HEK293 (cell line): ENCODE measurements around the gene ZCCHC8.

Experiments
- GLIS2 ChIP-seq: fragments of 450-650 bp; formaldehyde crosslinking; IDR thresholded peaks from 2 replicates; pipeline ENCODE4 v1.5.1; 2016; ENCODE audit warnings: missing biosample characterization, missing genetic modification characterization
- KLF1 ChIP-seq: fragments of 450-650 bp; formaldehyde crosslinking; IDR thresholded peaks from 2 replicates; pipeline ENCODE4 v1.5.1; 2016; ENCODE audit warnings: missing biosample characterization, missing genetic modification characterization
- KLF7 ChIP-seq: fragments of 450-650 bp; formaldehyde crosslinking; IDR thresholded peaks from 2 replicates; pipeline ENCODE4 v1.5.1; 2016; ENCODE audit warnings: missing biosample characterization, missing genetic modification characterization, borderline replicate concordance
- KLF9 ChIP-seq: fragments of 450-650 bp; formaldehyde crosslinking; IDR thresholded peaks from 2 replicates; pipeline ENCODE4 v1.5.1; 2016; ENCODE audit warnings: missing biosample characterization, missing genetic modification characterization, low read depth
- OVOL3 ChIP-seq: fragments of 450-650 bp; formaldehyde crosslinking; IDR thresholded peaks from 2 replicates; pipeline ENCODE4 v1.5.1; 2016; ENCODE audit warnings: missing biosample characterization, missing genetic modification characterization
- SCRT1 ChIP-seq: fragments of 450-650 bp; formaldehyde crosslinking; IDR thresholded peaks from 2 replicates; pipeline ENCODE4 v1.5.1; 2016; ENCODE audit warnings: missing biosample characterization, missing genetic modification characterization, borderline replicate concordance
- SETDB1 ChIP-seq: IDR thresholded peaks from one replicate; pipeline ENCODE4 v1.6.1; 2017; ENCODE audit warnings: mild to moderate bottlenecking, low read length, moderate library complexity, mixed read lengths; ENCODE audit not compliant: insufficient read length
- TRIM28 ChIP-seq: IDR thresholded peaks from 2 replicates; pipeline ENCODE4 v1.6.1; 2011; ENCODE audit warnings: low read length, control low read depth, borderline replicate concordance
- ZBTB1 ChIP-seq: fragments of 450-650 bp; formaldehyde crosslinking; IDR thresholded peaks from 2 replicates; pipeline ENCODE4 v1.5.1; 2016; ENCODE audit warnings: missing biosample characterization, missing genetic modification characterization
- ZBTB20 ChIP-seq: fragments of 450-650 bp; formaldehyde crosslinking; IDR thresholded peaks from 2 replicates; pipeline ENCODE4 v1.5.1; 2016; ENCODE audit warnings: missing biosample characterization, missing genetic modification characterization
- ZBTB7A ChIP-seq: fragments of 450-650 bp; formaldehyde crosslinking; IDR thresholded peaks from 2 replicates; pipeline ENCODE4 v1.5.1; 2016; ENCODE audit warnings: low read depth, missing biosample characterization, missing genetic modification characterization
- ZBTB8A ChIP-seq: fragments of 450-650 bp; formaldehyde crosslinking; IDR thresholded peaks from 2 replicates; pipeline ENCODE4 v1.5.1; 2016; ENCODE audit warnings: missing biosample characterization, missing genetic modification characterization
- ZEB2 ChIP-seq: fragments of 450-650 bp; formaldehyde crosslinking; IDR thresholded peaks from 2 replicates; pipeline ENCODE4 v1.5.1; 2016; ENCODE audit warnings: missing biosample characterization, missing genetic modification characterization
- ZNF155 ChIP-seq: fragments of 450-650 bp; formaldehyde crosslinking; IDR thresholded peaks from 2 replicates; pipeline ENCODE4 v1.5.1; 2016; ENCODE audit warnings: missing biosample characterization, missing genetic modification characterization
- ZNF274 ChIP-seq, 2 experiments: fragments of 200-500 bp in 1 of 2; fragments of 450-650 bp in 1 of 2; sonication (Bioruptor generic) in 1 of 2; formaldehyde crosslinking in 1 of 2; IDR thresholded peaks; 2 replicates each; pipeline versions ENCODE4 v1.5.1 to v1.6.1; 2014 to 2016; ENCODE audit warnings: borderline replicate concordance in 1 of 2, inconsistent platforms in 1 of 2, low read length in 1 of 2, missing biosample characterization in 1 of 2, missing genetic modification characterization in 1 of 2
- ZNF391 ChIP-seq: fragments of 450-650 bp; formaldehyde crosslinking; IDR thresholded peaks from 2 replicates; pipeline ENCODE4 v1.5.1; 2016; ENCODE audit warnings: low read depth, missing biosample characterization, missing genetic modification characterization, borderline replicate concordance
- ZNF404 ChIP-seq: fragments of 450-650 bp; formaldehyde crosslinking; IDR thresholded peaks from 2 replicates; pipeline ENCODE4 v1.5.1; 2017; ENCODE audit warnings: missing biosample characterization, missing genetic modification characterization
- ZNF423 ChIP-seq: fragments of 450-650 bp; formaldehyde crosslinking; IDR thresholded peaks from 2 replicates; pipeline ENCODE4 v1.5.1; 2016; ENCODE audit warnings: missing biosample characterization, missing genetic modification characterization
- ZNF433 ChIP-seq: fragments of 450-650 bp; formaldehyde crosslinking; IDR thresholded peaks from 2 replicates; pipeline ENCODE4 v1.5.1; 2016; ENCODE audit warnings: missing biosample characterization, missing genetic modification characterization, low read depth
- ZNF48 ChIP-seq: fragments of 450-650 bp; formaldehyde crosslinking; IDR thresholded peaks from 2 replicates; pipeline ENCODE4 v1.5.1; 2016; ENCODE audit warnings: missing biosample characterization, missing genetic modification characterization
- ZNF514 ChIP-seq: fragments of 450-650 bp; formaldehyde crosslinking; IDR thresholded peaks from 2 replicates; pipeline ENCODE4 v1.5.1; 2016; ENCODE audit warnings: missing biosample characterization, missing genetic modification characterization
- ZNF610 ChIP-seq: fragments of 450-650 bp; formaldehyde crosslinking; IDR thresholded peaks from 2 replicates; pipeline ENCODE4 v1.5.1; 2016; ENCODE audit warnings: missing biosample characterization, missing genetic modification characterization, borderline replicate concordance
- ZNF624 ChIP-seq: fragments of 450-650 bp; formaldehyde crosslinking; IDR thresholded peaks from 2 replicates; pipeline ENCODE4 v1.5.1; 2017; ENCODE audit warnings: missing biosample characterization, missing genetic modification characterization
- ZNF626 ChIP-seq: fragments of 450-650 bp; sonication (Bioruptor Pico); formaldehyde crosslinking; IDR thresholded peaks from 2 replicates; pipeline ENCODE4 v1.5.1; 2018; ENCODE audit warnings: missing biosample characterization, missing genetic modification characterization, inconsistent platforms
- ZNF670 ChIP-seq: fragments of 450-650 bp; formaldehyde crosslinking; IDR thresholded peaks from 2 replicates; pipeline ENCODE4 v1.5.1; 2016; ENCODE audit warnings: missing biosample characterization, missing genetic modification characterization, low read depth
- ZNF677 ChIP-seq: fragments of 450-650 bp; IDR thresholded peaks from 2 replicates; pipeline ENCODE4 v1.5.0; 2018; ENCODE audit warnings: missing biosample characterization, mild to moderate bottlenecking, missing genetic modification characterization, moderate library complexity
- ZNF768 ChIP-seq: fragments of 450-650 bp; formaldehyde crosslinking; IDR thresholded peaks from 2 replicates; pipeline ENCODE4 v1.5.1; 2018; ENCODE audit warnings: missing biosample characterization, mild to moderate bottlenecking, missing genetic modification characterization
- ZNF843 ChIP-seq: fragments of 450-650 bp; formaldehyde crosslinking; IDR thresholded peaks from 2 replicates; pipeline ENCODE4 v1.5.1; 2016; ENCODE audit warnings: missing biosample characterization, missing genetic modification characterization
- TF ChIP-seq, protein P1 (sequence below): fragments of 450-650 bp; formaldehyde crosslinking; conservative IDR thresholded peaks from 2 replicates; pipeline ENCODE4 v1.5.1; 2016; ENCODE audit warnings: low read depth, missing biosample characterization, missing genetic modification characterization
- TF ChIP-seq, protein P2 (sequence below): fragments of 450-650 bp; formaldehyde crosslinking; IDR thresholded peaks from 2 replicates; pipeline ENCODE4 v1.5.1; 2017; ENCODE audit warnings: missing biosample characterization, missing genetic modification characterization
- TF ChIP-seq, protein P3 (sequence below): IDR thresholded peaks from 2 replicates; pipeline ENCODE4 v1.6.1; 2011; ENCODE audit warnings: mild to moderate bottlenecking, low read depth, low read length, borderline replicate concordance
- TF ChIP-seq, protein P4 (sequence below): fragments of 450-650 bp; formaldehyde crosslinking; IDR thresholded peaks from 2 replicates; pipeline ENCODE4 v1.5.1; 2016; ENCODE audit warnings: missing biosample characterization, missing genetic modification characterization

The ZCCHC8 gene

DNA sequence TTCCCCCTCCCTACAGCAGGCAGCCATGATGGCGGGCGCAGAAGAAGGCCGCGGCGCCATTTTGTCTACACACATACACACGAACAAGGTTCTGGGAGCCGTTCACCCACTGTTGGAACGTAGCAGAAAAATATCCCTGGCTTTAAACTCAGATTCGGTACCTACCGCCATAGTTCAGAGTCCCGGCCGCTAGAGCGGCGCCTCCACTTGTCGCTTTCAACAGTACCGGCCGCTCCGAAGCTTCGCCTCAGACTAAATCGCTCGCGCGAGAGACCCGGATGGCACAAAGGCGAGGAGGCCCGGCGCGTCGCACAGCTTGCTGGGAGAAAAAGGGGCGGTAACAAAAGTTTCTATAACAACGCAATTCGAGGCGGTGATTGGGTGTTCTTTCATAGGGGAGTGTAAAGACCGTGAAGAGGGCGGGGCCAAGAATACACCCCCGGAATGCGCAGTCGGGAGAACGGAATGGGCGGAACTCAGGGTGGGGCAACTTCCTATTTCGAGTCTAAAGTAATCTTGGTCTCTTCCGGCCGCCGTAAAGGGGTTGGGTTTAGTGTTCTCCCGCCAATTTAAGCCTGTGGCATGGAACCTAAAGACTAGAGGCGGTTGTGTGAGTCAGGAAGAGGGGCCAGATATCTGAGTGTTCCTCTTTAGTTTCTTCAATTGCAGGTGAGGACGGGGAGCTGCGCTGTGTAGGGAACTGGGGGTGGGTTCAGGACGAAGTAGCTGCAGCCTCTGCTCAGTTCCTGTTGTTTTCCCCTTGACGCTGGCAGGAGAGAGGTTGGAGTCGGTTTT lies 26.1 kb upstream of the ZCCHC8 start, which contains the start of the genes KNTC1 and RSRC2 (continued):
- no peak for TF ChIP-seq ZNF626
- TF ChIP-seq ZNF423 (tag by site-specific recombination) = no peak; the same call in 1 of the 2 replicates
- TF ChIP-seq ZBTB1 (tag by site-specific recombination) = no peak
- peak; percentile 41; the same call in 1 of the 2 replicates for TF ChIP-seq GLIS2 (tag by site-specific recombination)
- TF ChIP-seq, protein P1, sequence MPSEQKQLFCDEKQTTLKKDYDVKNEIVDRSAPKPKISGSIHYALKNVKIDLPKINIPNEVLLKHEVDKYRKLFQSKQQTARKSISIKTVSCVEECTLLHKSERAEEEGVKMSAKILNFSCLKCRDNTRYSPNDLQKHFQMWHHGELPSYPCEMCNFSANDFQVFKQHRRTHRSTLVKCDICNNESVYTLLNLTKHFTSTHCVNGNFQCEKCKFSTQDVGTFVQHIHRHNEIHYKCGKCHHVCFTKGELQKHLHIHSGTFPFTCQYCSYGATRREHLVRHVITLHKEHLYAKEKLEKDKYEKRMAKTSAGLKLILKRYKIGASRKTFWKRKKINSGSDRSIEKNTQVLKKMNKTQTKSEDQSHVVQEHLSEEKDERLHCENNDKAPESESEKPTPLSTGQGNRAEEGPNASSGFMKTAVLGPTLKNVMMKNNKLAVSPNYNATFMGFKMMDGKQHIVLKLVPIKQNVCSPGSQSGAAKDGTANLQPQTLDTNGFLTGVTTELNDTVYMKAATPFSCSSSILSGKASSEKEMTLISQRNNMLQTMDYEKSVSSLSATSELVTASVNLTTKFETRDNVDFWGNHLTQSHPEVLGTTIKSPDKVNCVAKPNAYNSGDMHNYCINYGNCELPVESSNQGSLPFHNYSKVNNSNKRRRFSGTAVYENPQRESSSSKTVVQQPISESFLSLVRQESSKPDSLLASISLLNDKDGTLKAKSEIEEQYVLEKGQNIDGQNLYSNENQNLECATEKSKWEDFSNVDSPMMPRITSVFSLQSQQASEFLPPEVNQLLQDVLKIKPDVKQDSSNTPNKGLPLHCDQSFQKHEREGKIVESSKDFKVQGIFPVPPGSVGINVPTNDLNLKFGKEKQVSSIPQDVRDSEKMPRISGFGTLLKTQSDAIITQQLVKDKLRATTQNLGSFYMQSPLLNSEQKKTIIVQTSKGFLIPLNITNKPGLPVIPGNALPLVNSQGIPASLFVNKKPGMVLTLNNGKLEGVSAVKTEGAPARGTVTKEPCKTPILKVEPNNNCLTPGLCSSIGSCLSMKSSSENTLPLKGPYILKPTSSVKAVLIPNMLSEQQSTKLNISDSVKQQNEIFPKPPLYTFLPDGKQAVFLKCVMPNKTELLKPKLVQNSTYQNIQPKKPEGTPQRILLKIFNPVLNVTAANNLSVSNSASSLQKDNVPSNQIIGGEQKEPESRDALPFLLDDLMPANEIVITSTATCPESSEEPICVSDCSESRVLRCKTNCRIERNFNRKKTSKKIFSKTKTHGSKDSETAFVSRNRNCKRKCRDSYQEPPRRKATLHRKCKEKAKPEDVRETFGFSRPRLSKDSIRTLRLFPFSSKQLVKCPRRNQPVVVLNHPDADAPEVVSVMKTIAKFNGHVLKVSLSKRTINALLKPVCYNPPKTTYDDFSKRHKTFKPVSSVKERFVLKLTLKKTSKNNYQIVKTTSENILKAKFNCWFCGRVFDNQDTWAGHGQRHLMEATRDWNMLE = no peak; the same call in 1 of the 2 replicates
- no peak for TF ChIP-seq ZNF48 (tag by site-specific recombination)
- TF ChIP-seq TRIM28 = 0 out of 2 replicates have a peak, but pooled peaks have one; percentile 24
- no peak for TF ChIP-seq ZNF677 (tag by site-specific recombination)
- TF ChIP-seq SETDB1 = peak; percentile 22
- peak; percentile 63 for TF ChIP-seq ZBTB8A (tag by site-specific recombination)
- TF ChIP-seq ZNF391 (tag by site-specific recombination) = peak; percentile 89; the same call in 1 of the 2 replicates
- TF ChIP-seq ZNF404 = no peak
- no peak for TF ChIP-seq ZNF155
- TF ChIP-seq ZNF610 (tag by site-specific recombination) = peak; percentile 90
- TF ChIP-seq, protein P2, sequence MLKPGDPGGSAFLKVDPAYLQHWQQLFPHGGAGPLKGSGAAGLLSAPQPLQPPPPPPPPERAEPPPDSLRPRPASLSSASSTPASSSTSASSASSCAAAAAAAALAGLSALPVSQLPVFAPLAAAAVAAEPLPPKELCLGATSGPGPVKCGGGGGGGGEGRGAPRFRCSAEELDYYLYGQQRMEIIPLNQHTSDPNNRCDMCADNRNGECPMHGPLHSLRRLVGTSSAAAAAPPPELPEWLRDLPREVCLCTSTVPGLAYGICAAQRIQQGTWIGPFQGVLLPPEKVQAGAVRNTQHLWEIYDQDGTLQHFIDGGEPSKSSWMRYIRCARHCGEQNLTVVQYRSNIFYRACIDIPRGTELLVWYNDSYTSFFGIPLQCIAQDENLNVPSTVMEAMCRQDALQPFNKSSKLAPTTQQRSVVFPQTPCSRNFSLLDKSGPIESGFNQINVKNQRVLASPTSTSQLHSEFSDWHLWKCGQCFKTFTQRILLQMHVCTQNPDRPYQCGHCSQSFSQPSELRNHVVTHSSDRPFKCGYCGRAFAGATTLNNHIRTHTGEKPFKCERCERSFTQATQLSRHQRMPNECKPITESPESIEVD (tag by site-specific recombination) = no peak
- no peak for TF ChIP-seq ZNF433 (tag by site-specific recombination)
- no peak for TF ChIP-seq ZBTB7A (tag by site-specific recombination)
- peak; percentile 98 for TF ChIP-seq KLF7 (tag by site-specific recombination)
- peak; percentile 91 for TF ChIP-seq ZEB2
- TF ChIP-seq ZNF768 (tag by site-specific recombination) = no peak
- TF ChIP-seq OVOL3 (tag by site-specific recombination) = no peak
- TF ChIP-seq, protein P3, sequence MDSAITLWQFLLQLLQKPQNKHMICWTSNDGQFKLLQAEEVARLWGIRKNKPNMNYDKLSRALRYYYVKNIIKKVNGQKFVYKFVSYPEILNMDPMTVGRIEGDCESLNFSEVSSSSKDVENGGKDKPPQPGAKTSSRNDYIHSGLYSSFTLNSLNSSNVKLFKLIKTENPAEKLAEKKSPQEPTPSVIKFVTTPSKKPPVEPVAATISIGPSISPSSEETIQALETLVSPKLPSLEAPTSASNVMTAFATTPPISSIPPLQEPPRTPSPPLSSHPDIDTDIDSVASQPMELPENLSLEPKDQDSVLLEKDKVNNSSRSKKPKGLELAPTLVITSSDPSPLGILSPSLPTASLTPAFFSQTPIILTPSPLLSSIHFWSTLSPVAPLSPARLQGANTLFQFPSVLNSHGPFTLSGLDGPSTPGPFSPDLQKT = 0 out of 2 replicates have a peak, but pooled peaks have one; percentile 43
- TF ChIP-seq ZNF624 (tag by site-specific recombination) = 0 out of 2 replicates have a peak, but pooled peaks have one; percentile 46
- TF ChIP-seq ZBTB20 = peak; percentile 76; the same call in 1 of the 2 replicates
- TF ChIP-seq KLF1 (tag by site-specific recombination) = peak; percentile 92
- TF ChIP-seq SCRT1 (tag by site-specific recombination) = peak; percentile 84
- no peak for TF ChIP-seq ZNF514 (tag by site-specific recombination)
- TF ChIP-seq KLF9 (tag by site-specific recombination) = peak; percentile 94
- TF ChIP-seq, protein P4, sequence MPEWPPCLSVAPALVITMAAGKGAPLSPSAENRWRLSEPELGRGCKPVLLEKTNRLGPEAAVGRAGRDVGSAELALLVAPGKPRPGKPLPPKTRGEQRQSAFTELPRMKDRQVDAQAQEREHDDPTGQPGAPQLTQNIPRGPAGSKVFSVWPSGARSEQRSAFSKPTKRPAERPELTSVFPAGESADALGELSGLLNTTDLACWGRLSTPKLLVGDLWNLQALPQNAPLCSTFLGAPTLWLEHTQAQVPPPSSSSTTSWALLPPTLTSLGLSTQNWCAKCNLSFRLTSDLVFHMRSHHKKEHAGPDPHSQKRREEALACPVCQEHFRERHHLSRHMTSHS (tag by site-specific recombination) = no peak
- no peak for TF ChIP-seq ZNF274 (IDR thresholded peaks at IDR 0.05; ENCODE audit: low read length)
- no peak for TF ChIP-seq ZNF274 (tag by site-specific recombination; IDR thresholded peaks at IDR 0.05; ENCODE audit: borderline replicate concordance)
- no peak for TF ChIP-seq ZNF670 (tag by site-specific recombination)
- TF ChIP-seq ZNF843 (tag by site-specific recombination) = peak; percentile 64; the same call in 1 of the 2 replicates
